ENCODE results near the gene TSPAN9. TPM values are rescaled to one million over a fixed set of nuclear protein-coding genes. Genes with fewer than 3 reads are reported as not detected.

Gene TSPAN9
- total and polyA plus RNA-seq, 4 donors: 27.6 to 40.1 (median 30.9) TPM

DNA sequence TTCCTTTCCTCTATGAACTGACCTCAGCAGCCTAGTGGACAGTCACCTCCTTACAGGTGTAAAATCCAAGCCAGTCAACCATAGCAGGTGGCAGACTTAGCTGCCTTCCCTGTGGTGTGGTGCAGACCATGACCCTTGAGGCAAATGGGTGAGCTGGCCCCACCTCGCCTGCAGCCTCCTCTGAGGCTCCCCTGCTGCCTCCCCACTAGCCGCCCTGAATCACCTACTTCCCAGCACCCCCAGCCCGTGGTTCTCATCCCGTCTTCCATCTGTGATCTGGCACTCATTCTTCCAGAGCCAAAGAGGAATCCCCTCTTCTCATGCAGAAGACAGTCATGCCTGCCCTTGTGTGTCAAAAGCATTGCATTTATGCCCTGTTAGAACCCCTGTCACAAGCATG lies 34.4 kb upstream of the TSPAN9 start:
- Histone ChIP-seq H3K4me3 (ENCODE audit: low read depth, low read length) (no peak overlapping the region), H3K4me1 (ENCODE audit: control insufficient read depth, insufficient read depth, low read length) (peaks cover 21% of the 10 kb centered on the region), H3K36me3 (ENCODE audit: control insufficient read depth, insufficient read depth, low read length) (no peaks in the 10 kb centered on the region), H3K27ac (ENCODE audit: low read depth, low read length) (no peak overlapping the region), H3K27me3 (ENCODE audit: control insufficient read depth, insufficient read depth, low read length) (no peaks in the 10 kb centered on the region), H3K9me3 (ENCODE audit: control insufficient read depth, insufficient read depth, low read length) (no peaks in the 10 kb centered on the region)
- 82% methylated on average over 4 of the region's 4 CpGs for WGBS (ENCODE audit: insufficient coverage)
- DNase-seq (ENCODE audit: low read depth in 4 of 6, low spot score in 6 of 6): no peak

- no peak overlapping the region for H3K27ac ChIP-seq (ENCODE audit: low read depth, low read length)
- H3K4me3 ChIP-seq (ENCODE audit: low read depth, low read length): no peak overlapping the region
- DNase-seq (ENCODE audit: low read depth in 4 of 6, low spot score in 6 of 6): no peak
- peaks cover 16% of the 10 kb centered on the region for H3K4me1 ChIP-seq (ENCODE audit: control insufficient read depth, insufficient read depth, low read length)
- WGBS (ENCODE audit: insufficient coverage): 93% methylated on average over 7 of the region's 7 CpGs
- H3K27me3 ChIP-seq (ENCODE audit: control insufficient read depth, insufficient read depth, low read length): no peaks in the 10 kb centered on the region
- no peaks in the 10 kb centered on the region for H3K9me3 ChIP-seq (ENCODE audit: control insufficient read depth, insufficient read depth, low read length)
- H3K36me3 ChIP-seq (ENCODE audit: control insufficient read depth, insufficient read depth, low read length): no peaks in the 10 kb centered on the region
Measured at GRCh38 chr12:3043406-3043805, 33.8 kb upstream of the TSPAN9 start.

DNA sequence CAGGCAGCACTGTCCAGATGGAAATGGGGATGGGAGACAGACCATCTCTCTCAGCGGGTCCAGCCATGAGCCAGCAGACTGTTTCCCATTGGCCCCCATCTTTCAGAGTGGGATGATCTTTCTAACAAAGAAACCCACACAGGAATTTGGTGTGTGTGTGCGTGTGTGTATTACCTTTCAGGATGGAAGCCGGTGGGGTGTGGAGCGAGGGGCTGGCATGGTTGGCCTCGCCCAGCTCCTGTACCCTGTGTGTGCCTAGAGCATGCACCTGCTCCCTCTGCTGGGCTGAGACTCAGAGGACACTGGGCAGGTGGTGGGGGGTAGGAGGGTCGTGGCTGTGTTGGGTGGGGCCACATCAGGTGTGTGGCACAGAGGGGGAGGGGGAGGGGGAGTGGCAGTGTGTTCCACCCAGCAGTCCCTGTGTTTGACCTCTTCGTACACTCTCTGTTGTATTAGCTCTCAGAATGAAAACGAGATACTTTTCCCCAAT lies 33.0 kb upstream of the TSPAN9 start:
- WGBS (ENCODE audit: insufficient coverage): 74% methylated on average over 5 of the region's 8 CpGs
- Histone ChIP-seq H3K4me1 (ENCODE audit: control insufficient read depth, insufficient read depth, low read length) (peaks cover 11% of the 10 kb centered on the region), H3K9me3 (ENCODE audit: control insufficient read depth, insufficient read depth, low read length) (no peaks in the 10 kb centered on the region), H3K27ac (ENCODE audit: low read depth, low read length) (no peak overlapping the region), H3K27me3 (ENCODE audit: control insufficient read depth, insufficient read depth, low read length) (no peaks in the 10 kb centered on the region), H3K36me3 (ENCODE audit: control insufficient read depth, insufficient read depth, low read length) (no peaks in the 10 kb centered on the region), H3K4me3 (ENCODE audit: low read depth, low read length) (no peak overlapping the region)
- DNase-seq (ENCODE audit: low read depth in 4 of 6, low spot score in 6 of 6): no peak

DNA sequence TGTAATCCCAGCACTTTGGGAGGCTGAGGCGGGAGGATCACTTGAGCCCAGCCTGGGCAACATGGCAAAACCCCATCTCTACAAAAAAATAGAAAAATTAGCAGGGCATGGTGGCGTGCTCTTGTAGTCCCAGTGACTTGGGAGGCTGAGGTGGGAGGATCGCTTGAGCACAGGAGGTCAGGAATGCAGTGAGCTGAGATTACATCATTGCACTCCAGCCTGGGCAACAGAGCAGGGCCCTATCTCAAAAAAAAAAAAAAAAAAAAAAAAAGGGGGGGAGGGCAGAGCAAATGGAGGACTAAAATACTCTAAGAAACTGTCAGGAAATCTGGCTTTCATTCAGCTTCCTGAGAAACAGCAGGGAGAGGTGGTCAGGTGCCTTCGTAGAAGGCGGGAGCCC lies 31.7 kb upstream of the TSPAN9 start:
- Histone ChIP-seq H3K9me3 (ENCODE audit: control insufficient read depth, insufficient read depth, low read length) (no peaks in the 10 kb centered on the region), H3K27ac (ENCODE audit: low read depth, low read length) (no peak overlapping the region), H3K4me3 (ENCODE audit: low read depth, low read length) (no peak overlapping the region), H3K4me1 (ENCODE audit: control insufficient read depth, insufficient read depth, low read length) (peaks cover 11% of the 10 kb centered on the region), H3K36me3 (ENCODE audit: control insufficient read depth, insufficient read depth, low read length) (no peaks in the 10 kb centered on the region), H3K27me3 (ENCODE audit: control insufficient read depth, insufficient read depth, low read length) (no peaks in the 10 kb centered on the region)
- DNase-seq (ENCODE audit: low read depth in 4 of 6, low spot score in 6 of 6): no peak
- WGBS (ENCODE audit: insufficient coverage): no CpG with 5 or more reads among the region's 5 CpGs

DNA sequence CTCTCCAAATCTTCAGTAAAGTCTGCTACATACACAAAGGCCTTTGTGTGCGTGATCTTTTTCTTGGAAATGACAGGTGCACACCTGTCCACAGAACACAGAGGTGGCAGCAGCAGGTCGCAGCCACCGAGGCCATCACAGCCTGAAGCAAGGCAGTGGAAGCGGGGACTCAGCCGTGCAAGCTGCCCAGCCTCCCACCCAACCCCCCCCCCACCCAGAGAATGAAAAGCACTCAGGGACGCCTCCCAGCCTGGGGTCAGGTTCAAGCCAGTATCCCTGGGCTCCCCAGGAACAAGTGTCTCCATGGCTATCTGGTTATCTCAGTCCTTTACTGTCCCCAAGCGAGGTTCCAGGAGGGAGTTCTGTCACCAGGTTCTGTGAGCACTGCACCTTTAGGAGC lies 31.2 kb upstream of the TSPAN9 start:
- Histone ChIP-seq H3K4me3 (ENCODE audit: low read depth, low read length) (no peak overlapping the region), H3K4me1 (ENCODE audit: control insufficient read depth, insufficient read depth, low read length) (peaks cover 11% of the 10 kb centered on the region), H3K27ac (ENCODE audit: low read depth, low read length) (no peak overlapping the region), H3K27me3 (ENCODE audit: control insufficient read depth, insufficient read depth, low read length) (no peaks in the 10 kb centered on the region), H3K36me3 (ENCODE audit: control insufficient read depth, insufficient read depth, low read length) (no peaks in the 10 kb centered on the region), H3K9me3 (ENCODE audit: control insufficient read depth, insufficient read depth, low read length) (no peaks in the 10 kb centered on the region)
- no peak for DNase-seq (ENCODE audit: low read depth in 4 of 6, low spot score in 6 of 6)
- 94% methylated on average over 5 of the region's 7 CpGs for WGBS (ENCODE audit: insufficient coverage)

DNA sequence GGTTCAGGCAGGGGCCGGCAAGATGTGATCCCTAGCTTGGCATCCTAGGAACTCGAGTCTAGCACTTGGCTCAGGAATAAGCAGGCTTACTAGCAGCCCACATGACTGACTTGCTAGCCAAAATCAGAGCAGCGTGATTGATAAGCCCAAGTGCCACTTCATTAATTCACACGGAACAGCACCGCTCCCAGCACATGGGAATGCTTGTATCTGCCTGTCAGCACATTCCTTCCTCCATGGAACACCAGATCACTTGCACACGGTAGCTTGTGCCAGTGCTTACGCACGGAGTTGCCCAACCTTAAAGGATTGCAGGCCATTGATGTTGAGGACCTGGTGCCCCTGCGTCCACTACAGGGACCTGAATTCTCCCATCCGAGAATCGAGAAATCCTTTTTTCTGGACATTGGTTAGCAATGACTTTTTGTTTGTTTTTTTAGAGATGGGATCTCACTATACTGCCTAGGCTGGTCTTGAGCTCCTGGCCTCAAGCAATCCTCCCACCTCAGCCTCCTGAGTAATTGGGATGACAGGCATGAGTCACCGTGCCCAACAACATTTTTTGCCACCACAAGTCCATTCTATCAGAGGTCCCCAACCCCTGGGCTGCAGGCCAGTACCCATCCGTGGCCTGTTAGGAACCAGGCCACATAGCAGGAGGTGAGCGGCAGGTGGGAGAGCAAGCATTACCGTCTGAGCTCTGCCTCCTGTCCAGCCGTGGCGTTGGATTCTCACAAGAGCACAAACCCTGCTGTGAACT lies 30.6 kb upstream of the TSPAN9 start:
- no peaks in the 10 kb centered on the region for H3K27me3 ChIP-seq (ENCODE audit: control insufficient read depth, insufficient read depth, low read length)
- 91% methylated on average over 15 of the region's 17 CpGs for WGBS (ENCODE audit: insufficient coverage)
- no peaks in the 10 kb centered on the region for H3K9me3 ChIP-seq (ENCODE audit: control insufficient read depth, insufficient read depth, low read length)
- H3K36me3 ChIP-seq (ENCODE audit: control insufficient read depth, insufficient read depth, low read length): no peaks in the 10 kb centered on the region
- H3K4me3 ChIP-seq (ENCODE audit: low read depth, low read length): no peak overlapping the region
- no peak for DNase-seq (ENCODE audit: low read depth in 4 of 6, low spot score in 6 of 6)
- H3K27ac ChIP-seq (ENCODE audit: low read depth, low read length): no peak overlapping the region
- peaks cover 7% of the 10 kb centered on the region for H3K4me1 ChIP-seq (ENCODE audit: control insufficient read depth, insufficient read depth, low read length)

DNA sequence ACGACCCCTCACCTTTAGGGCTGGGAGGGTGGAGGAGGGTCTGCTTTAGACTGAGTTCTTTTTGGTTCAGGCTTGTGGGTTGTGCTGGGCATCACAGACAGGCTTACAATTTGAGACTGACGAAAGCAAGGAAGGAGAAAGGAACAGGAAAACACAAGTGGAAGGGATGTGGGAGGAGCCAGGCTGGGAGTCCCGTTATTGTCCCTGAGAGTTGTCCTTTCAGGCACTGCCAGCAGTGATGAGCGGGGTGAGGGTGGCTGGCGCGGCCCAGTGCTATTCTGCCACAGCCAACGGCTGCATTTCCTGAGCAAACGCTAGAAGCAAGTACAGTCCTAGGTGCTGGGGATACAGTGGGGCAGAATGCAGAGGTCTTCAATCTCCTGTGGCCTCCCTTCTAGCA lies 29.2 kb upstream of the TSPAN9 start:
- Histone ChIP-seq H3K4me3 (ENCODE audit: low read depth, low read length) (no peak overlapping the region), H3K27ac (ENCODE audit: low read depth, low read length) (no peak overlapping the region), H3K9me3 (ENCODE audit: control insufficient read depth, insufficient read depth, low read length) (no peaks in the 10 kb centered on the region), H3K27me3 (ENCODE audit: control insufficient read depth, insufficient read depth, low read length) (no peaks in the 10 kb centered on the region), H3K36me3 (ENCODE audit: control insufficient read depth, insufficient read depth, low read length) (no peaks in the 10 kb centered on the region), H3K4me1 (ENCODE audit: control insufficient read depth, insufficient read depth, low read length) (no peaks in the 10 kb centered on the region)
- 31% methylated on average over 7 of the region's 8 CpGs for WGBS (ENCODE audit: insufficient coverage)
- DNase-seq (ENCODE audit: low read depth in 4 of 6, low spot score in 6 of 6): no peak

DNA sequence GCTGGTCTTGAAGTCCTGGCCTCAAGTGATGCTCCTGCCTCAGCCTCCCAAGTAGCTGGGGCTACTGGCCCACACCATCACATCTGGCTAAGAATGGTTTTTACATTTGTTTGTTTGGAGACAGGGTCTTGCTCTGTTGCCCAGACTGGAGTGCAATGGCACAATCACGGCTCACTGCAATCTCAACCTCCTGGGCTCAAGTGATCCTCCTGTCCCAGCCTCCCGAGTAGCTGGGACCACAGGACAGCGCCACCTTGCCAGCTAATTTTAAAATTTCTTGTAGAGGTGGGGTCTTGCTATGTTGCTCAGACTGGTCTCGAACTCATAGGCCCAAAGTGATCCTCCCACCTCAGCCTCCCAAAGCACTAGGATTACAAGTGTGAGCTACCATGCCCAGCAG lies 28.6 kb upstream of the TSPAN9 start:
- Histone ChIP-seq H3K9me3 (ENCODE audit: control insufficient read depth, insufficient read depth, low read length) (no peaks in the 10 kb centered on the region), H3K4me1 (ENCODE audit: control insufficient read depth, insufficient read depth, low read length) (no peaks in the 10 kb centered on the region), H3K27ac (ENCODE audit: low read depth, low read length) (no peak overlapping the region), H3K27me3 (ENCODE audit: control insufficient read depth, insufficient read depth, low read length) (no peaks in the 10 kb centered on the region), H3K4me3 (ENCODE audit: low read depth, low read length) (no peak overlapping the region), H3K36me3 (ENCODE audit: control insufficient read depth, insufficient read depth, low read length) (no peaks in the 10 kb centered on the region)
- no peak for DNase-seq (ENCODE audit: low read depth in 4 of 6, low spot score in 6 of 6)
- 83% methylated on average over 1 of the region's 4 CpGs for WGBS (ENCODE audit: insufficient coverage)

GRCh38 chr12:3049176-3049575 lies 28.0 kb upstream of the TSPAN9 start:
- DNase-seq (ENCODE audit: low read depth in 4 of 6, low spot score in 6 of 6): no peak
- Histone ChIP-seq H3K27ac (ENCODE audit: low read depth, low read length) (no peak overlapping the region), H3K36me3 (ENCODE audit: control insufficient read depth, insufficient read depth, low read length) (no peaks in the 10 kb centered on the region), H3K27me3 (ENCODE audit: control insufficient read depth, insufficient read depth, low read length) (no peaks in the 10 kb centered on the region), H3K4me1 (ENCODE audit: control insufficient read depth, insufficient read depth, low read length) (no peaks in the 10 kb centered on the region), H3K9me3 (ENCODE audit: control insufficient read depth, insufficient read depth, low read length) (no peaks in the 10 kb centered on the region), H3K4me3 (ENCODE audit: low read depth, low read length) (no peak overlapping the region)
- WGBS (ENCODE audit: insufficient coverage): 96% methylated on average over 5 of the region's 9 CpGs

DNA sequence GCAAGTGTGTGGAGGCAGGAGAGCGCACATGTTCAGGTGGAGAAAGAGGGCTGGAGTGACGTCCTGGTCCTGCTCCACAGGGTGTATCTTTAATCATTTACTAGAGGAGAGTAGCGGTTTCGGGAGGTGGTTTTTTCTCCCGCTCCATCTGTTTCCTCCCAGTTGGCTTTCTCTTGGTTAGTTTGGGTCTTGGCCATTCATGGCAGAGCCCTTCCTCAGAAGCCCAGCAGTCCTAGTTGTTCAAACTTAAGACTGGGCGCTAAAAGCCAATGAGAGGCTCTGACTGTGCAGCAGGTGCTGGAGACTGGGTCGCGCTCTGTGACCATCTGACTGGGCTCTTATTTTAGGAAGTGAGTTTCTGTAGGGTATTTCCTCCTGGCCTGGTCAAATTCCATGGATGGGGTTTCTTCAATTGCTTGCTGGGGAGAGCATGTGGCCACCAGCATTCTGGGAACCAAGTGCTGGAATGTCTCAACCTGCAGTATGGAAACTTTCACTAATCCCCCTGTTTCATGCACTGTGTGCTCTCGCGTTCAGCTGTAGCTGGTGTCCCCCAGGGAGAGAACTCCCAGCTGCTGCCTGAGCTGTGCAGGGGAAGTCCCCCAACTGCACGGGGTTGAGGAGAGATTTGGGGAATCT lies 27.4 kb upstream of the TSPAN9 start:
- no peak overlapping the region for H3K4me3 ChIP-seq (ENCODE audit: low read depth, low read length)
- H3K36me3 ChIP-seq (ENCODE audit: control insufficient read depth, insufficient read depth, low read length): no peaks in the 10 kb centered on the region
- DNase-seq (ENCODE audit: low read depth in 4 of 6, low spot score in 6 of 6): no peak
- 75% methylated on average over 8 of the region's 11 CpGs for WGBS (ENCODE audit: insufficient coverage)
- peaks cover 4% of the 10 kb centered on the region for H3K4me1 ChIP-seq (ENCODE audit: control insufficient read depth, insufficient read depth, low read length)
- H3K9me3 ChIP-seq (ENCODE audit: control insufficient read depth, insufficient read depth, low read length): no peaks in the 10 kb centered on the region
- no peaks in the 10 kb centered on the region for H3K27me3 ChIP-seq (ENCODE audit: control insufficient read depth, insufficient read depth, low read length)
- no peak overlapping the region for H3K27ac ChIP-seq (ENCODE audit: low read depth, low read length)

All from spinal cord (tissue), 10 donors.